Lung (tissue), 12 donors: ENCODE results near the gene DCDC1. TPM values are rescaled to one million over a fixed set of nuclear protein-coding genes. Genes with fewer than 3 reads are reported as not detected.
"Not testable (repeated sequence)": the region's sequence is repeated elsewhere in the genome, so short reads cannot be mapped to it uniquely, and the experiment has no call there.

Experiments
- ATAC-seq: fragments of 200-7000 bp; cut with Tn5 transposase; one replicate; pipeline ENCODE4 v1.9.1; 2020; ENCODE audit warnings: moderate number of reproducible peaks; ENCODE audit not compliant: insufficient read depth, low FRiP score
- DNase-seq, 3 donors: peaks; one replicate each; pipeline ENCODE4 v3.0.0-alpha.2; 2013 to 2017
- H3K27ac ChIP-seq, 2 donors: one replicate each; pipeline ENCODE4 v1.5.1; 2013; ENCODE audit warnings: mild to moderate bottlenecking in 2 of 2, moderate library complexity in 2 of 2, control low read depth in 1 of 2, inconsistent platforms in 1 of 2, low read depth in 1 of 2, low read length in 1 of 2
- H3K27me3 ChIP-seq, 3 donors: one replicate each; pipeline ENCODE4 v1.5.1; 2013; ENCODE audit warnings: low read length in 2 of 3; ENCODE audit not compliant: control insufficient read depth in 3 of 3, insufficient read depth in 3 of 3
- H3K36me3 ChIP-seq, 4 donors: one replicate each; pipeline ENCODE4 v1.5.1; 2013; ENCODE audit warnings: low read length in 4 of 4, mild to moderate bottlenecking in 1 of 4, moderate library complexity in 1 of 4; ENCODE audit not compliant: control insufficient read depth in 4 of 4, insufficient read depth in 4 of 4
- H3K4me1 ChIP-seq, 5 donors: one replicate each; pipeline ENCODE4 v1.5.1; 2013; ENCODE audit warnings: low read length in 5 of 5, mild to moderate bottlenecking in 2 of 5, moderate library complexity in 1 of 5; ENCODE audit not compliant: control insufficient read depth in 5 of 5, insufficient read depth in 5 of 5
- H3K4me3 ChIP-seq: one replicate; pipeline ENCODE4 v1.5.1; 2013; ENCODE audit warnings: mild to moderate bottlenecking, control low read depth, moderate library complexity
- H3K9ac ChIP-seq, 2 donors: one replicate each; pipeline ENCODE4 v1.5.1; 2013; ENCODE audit warnings: low read length in 2 of 2, control low read depth in 1 of 2; ENCODE audit not compliant: insufficient read depth in 1 of 2
- H3K9me3 ChIP-seq, 4 donors: one replicate each; pipeline ENCODE4 v1.5.1; 2013; ENCODE audit warnings: low read length in 3 of 4, mild to moderate bottlenecking in 1 of 4, moderate library complexity in 1 of 4; ENCODE audit not compliant: control insufficient read depth in 4 of 4, insufficient read depth in 3 of 4
- CTCF ChIP-seq: IDR thresholded peaks from 2 replicates; pipeline ENCODE4 v1.5.1; 2012; ENCODE audit warnings: mild to moderate bottlenecking; ENCODE audit errors: control extremely low read depth, extremely low read depth
- WGBS, 2 donors: extraction: QIAGEN DNeasy Blood & Tissue Kit; methylation state at CpG; one replicate each; pipeline ENCODE4 v1.1.7; 2013; 5-methylcytosine and 5-hydroxymethylcytosine counted together
- polyA plus RNA-seq, 2 donors: library from polyadenylated mRNA; stranded (reverse); fragments of 200-250 nt; gene quantifications; one replicate each; pipeline ENCODE4 v1.2.1, GENCODE V29; 2013
- total RNA-seq, 2 donors: library from RNA; depleted of rRNA in 1 of 2; stranded (reverse); fragments of >200 nt in 1 of 2; gene quantifications; one replicate each; pipeline ENCODE4 v1.2.1, GENCODE V29; 2014 to 2021
- donor health status: control.
- donor health status: control.
- donor health status: Bipolar disorder and iron deficiency.
- donor health status: healthy.
- donor health status: DM: yes; HTN: yes; CAD: no.

Gene DCDC1
- total and polyA plus RNA-seq, 4 donors = 0.47 to 20.6 (median 4.7) TPM

- no peak for TF ChIP-seq CTCF
- Histone ChIP-seq H3K27me3 (no peaks in the 10 kb centered on the region), H3K4me1 (no peaks in the 10 kb centered on the region), H3K4me3 (no peak overlapping the region), H3K36me3 (no peaks in the 10 kb centered on the region), H3K9ac (no peak overlapping the region), H3K9me3 (peaks cover 0 to 4% (median 2%) of the 10 kb centered on the region in 4 donors), H3K27ac (no peak overlapping the region)
- no peak for ATAC-seq
- WGBS, 2 donors = 92 to 94% methylated on average over 3 of the region's 3 CpGs
- DNase-seq = no peak
Observed at GRCh38 chr11:30949838-30950237, 419.7 kb downstream of the DCDC1 start.

GRCh38 chr11:30947715-30948114, 421.8 kb downstream of the DCDC1 start:
- ATAC-seq = not testable (repeated sequence)

GRCh38 chr11:30938810-30939209, 430.7 kb downstream of the DCDC1 start:
- TF ChIP-seq CTCF = no peak
- Histone ChIP-seq H3K27ac (no peak overlapping the region), H3K9me3 (peaks cover 0 to 3% (median 1%) of the 10 kb centered on the region in 4 donors), H3K27me3 (no peaks in the 10 kb centered on the region), H3K4me3 (no peak overlapping the region), H3K9ac (no peak overlapping the region), H3K36me3 (no peaks in the 10 kb centered on the region), H3K4me1 (peaks cover 0 to 20% (median 0%) of the 10 kb centered on the region in 5 donors)
- no peak for DNase-seq
- no peak for ATAC-seq
- 67 to 80% methylated on average over 6 of the region's 6 CpGs for WGBS, 2 donors

More at GRCh38 chr11:30947715-30948114, 421.8 kb downstream of the DCDC1 start:
- not testable (repeated sequence) for H3K27me3 ChIP-seq, H3K4me1 ChIP-seq, H3K4me3 ChIP-seq, H3K36me3 ChIP-seq, H3K9me3 ChIP-seq, DNase-seq, H3K27ac ChIP-seq, H3K9ac ChIP-seq
- WGBS, 2 donors = 70 to 71% methylated on average over 1 of the region's 1 CpG

- H3K27ac ChIP-seq = no peak overlapping the region
- no peak overlapping the region for H3K9ac ChIP-seq
- no peaks in the 10 kb centered on the region for H3K27me3 ChIP-seq
- DNase-seq (peak; percentile 39 to 68 (median 57)), ATAC-seq (no peak)
- H3K4me3 ChIP-seq = no peak overlapping the region
- 9 to 17% methylated on average over 5 of the region's 5 CpGs for WGBS, 2 donors
- no peaks in the 10 kb centered on the region for H3K36me3 ChIP-seq
- TF ChIP-seq CTCF = no peak
- peaks cover 0 to 3% (median 1%) of the 10 kb centered on the region in 4 donors for H3K9me3 ChIP-seq
- H3K4me1 ChIP-seq = peaks cover 0 to 20% (median 0%) of the 10 kb centered on the region in 5 donors
Observed at GRCh38 chr11:30938171-30938570, 431.4 kb downstream of the DCDC1 start.
